Endothelial cell of umbilical vein (primary cell): ENCODE data around the gene AUH. TPM values are rescaled to one million over a fixed set of nuclear protein-coding genes. Genes with fewer than 3 reads are reported as not detected.

ENCODE experiments used
- BruUV-seq: library from RNA; stranded (reverse); fragments of 400-500 nt; replicated peaks from 2 replicates; lab custom pipeline; 2021; lab: Mats Ljungman, UMichigan
- CTCF ChIA-PET: fragments of 300-600, 350-600 bp; sonication (Branson Sonifier 250); formaldehyde crosslinking; loops from one replicate; lab custom pipeline; 2021; ENCODE audit warnings: antibody characterized with exemption, inconsistent platforms; lab: Charles Lee
- POLR2A ChIA-PET: fragments of 300-600, 350-600 bp; sonication (Branson Sonifier 250); formaldehyde crosslinking; loops from one replicate; lab custom pipeline; 2021; ENCODE audit warnings: antibody characterized with exemption, inconsistent platforms; lab: Charles Lee
- DNase-seq: peaks from one replicate; pipeline ENCODE4 v3.0.0-alpha.2; 2011; ENCODE audit warnings: low read depth, low spot score
- FAIRE-seq: peaks from 2 replicates; lab custom pipeline; 2011; peaks lifted over from hg19 to GRCh38; lab: Jason Lieb, UNC
- H2AFZ ChIP-seq: 2 replicates; pipeline ENCODE4 v1.6.0; 2012; ENCODE audit warnings: low read depth, low read length, control low read depth, inconsistent platforms
- H3K27ac ChIP-seq: 2 replicates; pipeline ENCODE4 v1.5.1; 2011; ENCODE audit warnings: low read depth, mild to moderate bottlenecking, control low read depth, low read length, moderate library complexity; ENCODE audit not compliant: insufficient read depth
- H3K27me3 ChIP-seq, 2 experiments: 2 replicates each; pipeline versions ENCODE4 v1.6.0 to v1.6.1; 2011; ENCODE audit warnings: low read length in 2 of 2, mixed read lengths in 1 of 2; ENCODE audit not compliant: control insufficient read depth in 2 of 2, insufficient read depth in 2 of 2
- H3K36me3 ChIP-seq, 2 experiments: 2 replicates in 1 of 2; 3 replicates in 1 of 2; pipeline ENCODE4 v1.5.1; 2011; ENCODE audit warnings: low read length in 2 of 2, mild to moderate bottlenecking in 1 of 2, moderate library complexity in 1 of 2; ENCODE audit not compliant: control insufficient read depth in 2 of 2, insufficient read depth in 2 of 2; ENCODE audit errors: extremely low read depth in 1 of 2
- H3K4me1 ChIP-seq: 3 replicates; pipeline ENCODE4 v1.5.1; 2011; ENCODE audit warnings: mild to moderate bottlenecking, low read length; ENCODE audit not compliant: control insufficient read depth, insufficient read depth; ENCODE audit errors: extremely low read depth
- H3K4me2 ChIP-seq: 2 replicates; pipeline ENCODE4 v1.6.1; 2011; ENCODE audit warnings: low read length, control low read depth, mixed read lengths; ENCODE audit not compliant: insufficient read depth
- H3K4me3 ChIP-seq, 3 experiments: fragments of 200-600 bp in 1 of 3; sonication (generic), shearing (Covaris generic) in 1 of 3; replicated peaks in 1 of 3; 2 replicates each; pipeline ENCODE4 v1.5.1; 2011 to 2016; ENCODE audit warnings: control low read depth in 3 of 3, low read length in 3 of 3, mild to moderate bottlenecking in 2 of 3, inconsistent platforms in 1 of 3, low read depth in 1 of 3, moderate library complexity in 1 of 3; ENCODE audit not compliant: insufficient read depth in 1 of 3
- H3K79me2 ChIP-seq: 2 replicates; pipeline ENCODE4 v1.6.0; 2012; ENCODE audit warnings: low read length, inconsistent platforms; ENCODE audit not compliant: control insufficient read depth, insufficient read depth
- H3K9ac ChIP-seq: replicated peaks from 2 replicates; pipeline ENCODE3; 2011; ENCODE audit warnings: low read length, control low read depth; ENCODE audit not compliant: insufficient read depth; ENCODE audit errors: extremely low read depth
- H3K9me1 ChIP-seq: replicated peaks from 3 replicates; pipeline ENCODE4 v1.6.0; 2011; ENCODE audit warnings: mild to moderate bottlenecking, low read length; ENCODE audit not compliant: control insufficient read depth, insufficient read depth; ENCODE audit errors: extremely low read depth
- H3K9me3 ChIP-seq: replicated peaks from 2 replicates; pipeline ENCODE4 v1.5.1; 2012; ENCODE audit warnings: low read length, inconsistent platforms; ENCODE audit not compliant: control insufficient read depth, insufficient read depth
- H4K20me1 ChIP-seq: replicated peaks from 2 replicates; pipeline ENCODE3; 2011; ENCODE audit warnings: mild to moderate bottlenecking, low read length; ENCODE audit not compliant: control insufficient read depth, insufficient read depth; ENCODE audit errors: extremely low read depth
- CTCF ChIP-seq, 2 donors: IDR thresholded peaks; 1 replicate in 1 of 2; 2 replicates in 1 of 2; pipeline ENCODE4 v1.5.1; 2011; ENCODE audit warnings: low read length in 2 of 2, mild to moderate bottlenecking in 2 of 2, moderate library complexity in 2 of 2, control low read depth in 1 of 2, inconsistent platforms in 1 of 2, low read depth in 1 of 2; ENCODE audit not compliant: insufficient read depth in 1 of 2; ENCODE audit errors: extremely low read depth in 1 of 2
- EZH2 ChIP-seq: IDR thresholded peaks from 2 replicates; pipeline ENCODE4 v1.6.1; 2012; ENCODE audit warnings: borderline replicate concordance, low read depth, mild to moderate bottlenecking, moderate library complexity, low read length, inconsistent platforms; ENCODE audit not compliant: severe bottlenecking
- FOS ChIP-seq: IDR thresholded peaks from 2 replicates; pipeline ENCODE4 v1.6.1; 2011; ENCODE audit warnings: mild to moderate bottlenecking, low read length, moderate library complexity, borderline replicate concordance; ENCODE audit not compliant: insufficient read depth
- GATA2 ChIP-seq: IDR thresholded peaks from 2 replicates; pipeline ENCODE4 v1.7.0; 2011; ENCODE audit warnings: low read depth, mild to moderate bottlenecking, moderate library complexity, mixed read lengths, low read length; ENCODE audit not compliant: insufficient read length, insufficient read depth
- JUN ChIP-seq: IDR thresholded peaks from 2 replicates; pipeline ENCODE4 v1.6.1; 2011; ENCODE audit warnings: borderline replicate concordance, low read depth; ENCODE audit not compliant: insufficient read length, insufficient read depth
- POLR2AphosphoS5 ChIP-seq: IDR thresholded peaks from 2 replicates; pipeline ENCODE4 v1.6.1; 2012; ENCODE audit warnings: low read depth, mild to moderate bottlenecking, control low read depth, low read length, moderate library complexity; ENCODE audit not compliant: insufficient read depth
- dilution Hi-C: fragments of 300-500 bp; cut with MboI; formaldehyde crosslinking; loops from one replicate; pipeline ENCODE4 v1.15.0; 2019; ENCODE audit warnings: low sequenced_read_pairs; ENCODE audit not compliant: extremely low pct_ligation_motif_present
- intact Hi-C: fragments of 100-400 bp; cut with micrococcal nuclease; formaldehyde crosslinking; loops from one replicate; pipeline ENCODE4 v1.10.0; 2022
- polyA plus RNA-seq, 4 experiments: library from polyadenylated mRNA; depleted of rRNA in 3 of 4; stranded (reverse) in 3 of 4; unstranded in 1 of 4; fragments of >200 nt; gene quantifications; 2 replicates each; pipeline versions ENCODE4 v1.2.1 to v1.2.3, GENCODE V29; 2011 to 2012; ENCODE audit warnings: missing spikeins in 1 of 4
- total RNA-seq: library from RNA; stranded (reverse); gene quantifications from 2 replicates; pipeline ENCODE4 v1.2.3, GENCODE V29; 2021

Gene AUH
- total and polyA plus RNA-seq, 2 donors (not counting 3 experiments of a cell fraction or from before 2014, with no cell fraction given) = 2.3 to 9.2 TPM

GRCh38 chr9:91312717-91313325 lies 48.9 kb downstream of the AUH start:
- H3K4me1 ChIP-seq = no peaks in the 10 kb centered on the region
- no peaks in the 10 kb centered on the region for H3K27me3 ChIP-seq
- intact Hi-C loops (no loop called here), dilution Hi-C loops (no loop called here)
- H3K4me3 ChIP-seq = no peak overlapping the region
- H3K4me2 ChIP-seq = no peak overlapping the region
- DNase-seq (no peak), FAIRE-seq (no peak)
- no peaks in the 10 kb centered on the region for H3K36me3 ChIP-seq
- CTCF ChIA-PET = no interaction called here
- POLR2A ChIA-PET = no interaction called here
- H3K9me1 ChIP-seq = no peaks in the 10 kb centered on the region
- no peak overlapping the region for H3K27ac ChIP-seq
- H3K79me2 ChIP-seq = no peaks in the 10 kb centered on the region
- H3K9ac ChIP-seq = no peak overlapping the region
- no peaks in the 10 kb centered on the region for H4K20me1 ChIP-seq
- no TSS peak for BruUV-seq
- TF ChIP-seq POLR2AphosphoS5 = no peak
- no peak for TF ChIP-seq EZH2
- TF ChIP-seq GATA2 = no peak
- no peak for TF ChIP-seq FOS
- TF ChIP-seq JUN = no peak
- no peak for TF ChIP-seq CTCF (IDR thresholded peaks at IDR 0.05; ENCODE audit: extremely low read depth in 1 of 2, insufficient read depth in 1 of 2, low read depth in 1 of 2, low read length in 2 of 2)
- H3K9me3 ChIP-seq = no peaks in the 10 kb centered on the region
- H2AFZ ChIP-seq = no peak overlapping the region
